BE2C (cell line): ENCODE results near the gene TEX28.
"Not testable (repeated sequence)": the region's sequence is repeated elsewhere in the genome, so short reads cannot be mapped to it uniquely, and the experiment has no call there.

Source experiments
- DNase-seq: peaks from one replicate; pipeline ENCODE4 v3.0.0-alpha.2; 2020
- H3K27me3 ChIP-seq: fragments of 250-450 bp; sonication (Bioruptor Pico); 2 replicates; pipeline ENCODE4 v1.5.1; 2020; ENCODE audit warnings: mild to moderate bottlenecking
- H3K36me3 ChIP-seq: fragments of 250-450 bp; sonication (Bioruptor Pico); 2 replicates; pipeline ENCODE4 v1.5.1; 2020; ENCODE audit warnings: mild to moderate bottlenecking
- H3K4me1 ChIP-seq: fragments of 250-450 bp; sonication (Bioruptor Pico); 2 replicates; pipeline ENCODE4 v1.5.1; 2020
- H3K4me3 ChIP-seq: 2 replicates; pipeline ENCODE4 v1.5.1; 2011; ENCODE audit warnings: low read depth, low read length
- H3K9me3 ChIP-seq: fragments of 250-450 bp; sonication (Bioruptor Pico); 2 replicates; pipeline ENCODE4 v1.5.1; 2020

TEX28 gene

GRCh38 chrX:154231443-154231842 is 63.5 kb downstream of the TEX28 start:
- H3K4me1 ChIP-seq, H3K9me3 ChIP-seq, H3K4me3 ChIP-seq, H3K27me3 ChIP-seq, DNase-seq, H3K36me3 ChIP-seq: not testable (repeated sequence)

DNA sequence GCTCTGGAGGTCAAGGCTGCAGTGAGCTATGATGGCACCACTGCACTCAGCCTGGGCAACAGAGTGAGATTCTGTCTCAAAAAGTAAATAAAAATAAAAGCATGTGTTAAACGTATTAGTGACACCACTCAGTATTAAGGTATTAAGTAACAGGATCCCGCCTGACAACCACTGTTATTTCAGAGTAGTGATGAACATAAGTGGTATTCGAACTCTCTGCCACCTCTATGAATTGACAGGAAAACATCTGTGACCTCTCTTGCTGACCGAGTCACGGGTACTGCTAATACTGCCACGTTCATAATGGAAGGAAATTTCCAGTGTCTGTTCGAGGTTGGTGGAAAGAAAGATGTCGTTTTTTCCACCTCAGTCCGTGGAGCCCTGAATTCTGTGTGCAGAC is 68.2 kb downstream of the TEX28 start:
- DNase-seq, H3K4me1 ChIP-seq, H3K27me3 ChIP-seq, H3K9me3 ChIP-seq, H3K4me3 ChIP-seq, H3K36me3 ChIP-seq: not testable (repeated sequence)

DNA sequence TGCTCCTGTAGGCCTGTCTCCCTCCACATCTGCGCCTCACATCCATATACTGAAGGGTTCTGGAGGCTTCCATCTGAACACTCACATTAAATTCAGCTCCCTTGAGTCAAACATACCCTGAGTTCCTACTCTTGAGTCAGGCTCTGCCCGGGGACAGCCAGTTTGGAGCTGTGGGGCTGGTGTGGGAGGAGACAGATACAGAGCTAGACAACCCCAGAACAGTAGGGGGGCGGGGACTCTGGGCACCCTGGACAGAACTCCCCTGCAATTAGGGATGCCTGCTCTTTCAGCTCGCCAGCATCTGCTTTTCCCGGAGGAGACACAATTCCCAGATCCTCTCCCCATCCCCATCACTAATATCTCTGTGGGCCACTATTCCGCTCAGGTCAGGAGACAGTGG is 69.6 kb downstream of the TEX28 start:
- not testable (repeated sequence) for H3K4me1 ChIP-seq, H3K9me3 ChIP-seq

More for the DNA sequence above, 69.6 kb downstream of the TEX28 start:
- H3K36me3 ChIP-seq, H3K27me3 ChIP-seq, H3K4me3 ChIP-seq, DNase-seq: not testable (repeated sequence)
